HG03025 (cell line): ENCODE data around the gene TNS3.
"Not testable (repeated sequence)": the region's sequence is repeated elsewhere in the genome, so short reads cannot be mapped to it uniquely, and the experiment has no call there.

Experiments used
- ATAC-seq: cut with Tn5 transposase; IDR thresholded peaks from one replicate; pipeline ENCODE4 v1.9.1; 2021; ENCODE audit warnings: mild to moderate bottlenecking, moderate library complexity; ENCODE audit not compliant: unreplicated experiment, low FRiP score

The TNS3 gene

DNA sequence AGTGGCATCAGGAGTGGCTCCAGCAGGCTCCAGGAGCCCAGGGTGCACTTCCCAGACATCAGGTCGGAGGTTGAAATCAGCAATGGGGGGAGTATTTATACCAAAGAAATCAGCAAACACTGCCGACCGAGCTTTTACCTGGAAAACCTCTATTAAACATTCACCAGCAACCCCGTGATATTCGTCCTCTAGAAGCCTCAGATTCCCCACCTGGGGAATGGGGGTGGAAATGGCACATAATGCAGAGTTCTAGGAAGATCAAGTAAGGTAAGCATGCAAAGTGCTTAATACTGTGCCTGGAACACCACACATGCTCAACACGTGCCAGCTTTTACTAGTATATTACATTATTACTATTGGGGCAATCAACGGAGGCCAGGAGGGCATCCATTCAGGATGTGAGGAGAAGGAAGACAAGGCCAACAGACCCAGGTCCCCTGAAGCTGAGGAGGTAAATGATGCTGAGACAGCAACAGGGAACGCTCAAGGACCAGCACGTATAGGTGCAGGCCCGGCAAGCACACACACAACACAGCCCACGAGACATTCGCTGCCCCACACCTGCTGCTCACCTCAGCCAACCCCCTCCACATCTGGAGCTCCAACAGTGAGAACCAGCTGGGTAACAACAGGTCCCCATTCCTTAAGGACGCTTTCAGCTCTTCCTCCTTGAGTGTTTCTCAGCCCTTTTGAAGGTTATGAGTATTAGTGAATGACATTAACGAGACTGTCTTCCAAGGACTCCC lies 125.5 kb downstream of the TNS3 start:
- ATAC-seq = no peak

DNA sequence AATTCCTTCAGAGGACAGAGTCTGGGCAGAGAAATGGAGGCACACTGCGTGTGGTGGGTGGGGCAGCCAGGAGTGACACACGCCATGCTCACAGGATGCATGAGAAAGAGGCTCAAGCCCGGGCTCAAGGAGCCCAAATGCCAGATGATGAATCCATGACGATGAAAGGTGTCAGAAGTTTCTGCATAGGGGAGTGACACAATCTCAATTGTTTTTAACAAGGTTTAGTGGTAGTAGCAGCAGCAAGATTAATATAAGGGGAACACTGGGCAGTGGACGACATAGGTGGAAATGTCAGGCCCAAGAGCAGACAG lies 126.1 kb downstream of the TNS3 start:
- ATAC-seq = no peak

DNA sequence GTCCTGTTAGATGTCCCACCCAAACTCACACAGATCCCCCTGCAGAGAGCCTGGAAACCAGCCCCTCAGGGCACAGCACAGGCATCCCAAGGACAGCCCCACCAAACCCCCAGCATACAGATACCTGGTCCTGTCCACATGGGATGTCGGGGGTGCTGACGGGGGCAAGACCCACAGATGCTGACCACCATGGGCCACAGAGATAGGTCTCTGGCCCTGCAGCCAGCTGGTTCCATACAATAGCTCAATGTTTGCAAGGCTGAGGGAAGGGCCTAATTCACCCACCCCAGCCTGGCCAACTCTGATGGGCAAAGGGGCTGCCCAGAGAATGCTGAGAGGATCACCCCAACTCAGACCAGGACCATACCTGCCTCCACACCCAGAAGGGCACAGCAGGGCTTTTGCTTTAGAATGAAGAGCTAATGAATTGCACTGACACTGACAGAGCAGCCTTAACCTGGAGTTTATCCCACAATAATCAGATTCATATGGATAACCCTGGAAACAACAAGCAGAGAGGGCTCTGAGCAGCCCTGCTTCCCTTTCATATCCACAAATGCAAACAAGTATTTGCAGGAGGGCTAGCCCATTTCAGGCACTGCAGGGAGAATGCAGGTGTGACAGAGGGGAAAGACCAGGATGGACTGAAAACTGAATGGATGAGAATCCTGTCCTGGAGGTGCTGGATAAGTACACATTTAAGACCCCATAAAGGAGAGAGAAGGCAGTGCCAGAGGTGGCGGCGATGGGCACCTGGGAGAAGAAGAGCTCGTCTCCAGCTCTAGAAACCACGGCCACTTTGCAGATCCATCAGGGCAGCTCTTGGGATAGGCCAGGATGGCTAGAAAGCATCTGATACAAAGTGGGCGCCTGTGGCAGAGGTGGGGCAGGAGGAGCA lies 126.7 kb downstream of the TNS3 start:
- ATAC-seq = no peak

DNA sequence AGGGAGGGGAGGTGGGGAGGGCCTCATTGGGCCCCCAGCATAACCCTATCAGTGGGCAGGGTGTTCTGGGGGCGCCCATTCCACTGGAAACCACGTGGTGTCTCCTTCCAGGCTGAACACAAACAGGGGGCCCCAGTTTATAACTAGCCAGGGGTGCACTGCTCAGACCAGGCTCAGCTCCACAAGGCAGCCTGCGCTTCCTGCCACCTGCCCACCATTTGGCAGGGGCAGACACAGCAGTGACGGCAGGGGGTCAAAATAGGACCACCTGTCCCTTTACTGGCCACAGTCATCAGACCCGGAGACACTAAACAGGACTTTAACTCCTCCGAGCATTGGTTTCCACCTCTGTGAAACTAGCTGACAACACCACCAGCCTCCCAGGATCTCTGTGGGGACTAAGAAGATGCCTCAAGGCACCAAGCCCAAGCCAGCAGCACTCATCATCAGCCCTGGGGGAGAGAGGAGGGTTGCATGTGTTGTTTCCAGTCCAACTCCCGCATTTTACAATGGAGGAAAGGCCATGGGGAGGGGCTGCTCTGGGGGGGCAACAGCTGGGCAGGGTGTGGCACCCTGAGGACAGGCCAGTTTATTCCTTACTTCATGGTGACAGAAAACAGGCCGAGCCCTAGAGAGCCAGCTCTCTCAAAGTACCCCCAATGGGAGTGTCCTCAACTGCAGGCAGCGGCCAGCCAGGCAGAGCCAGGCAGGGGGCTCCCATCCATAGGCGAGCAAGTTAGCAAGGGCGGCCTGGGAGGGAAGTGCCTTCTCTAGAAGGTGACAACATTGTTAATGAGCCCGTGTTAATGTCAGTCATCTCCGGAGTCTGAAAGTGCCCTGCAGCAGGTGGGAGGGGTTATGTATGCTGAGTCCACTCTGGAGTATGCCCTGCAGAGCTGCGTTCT lies 127.6 kb downstream of the TNS3 start:
- ATAC-seq = no peak

DNA sequence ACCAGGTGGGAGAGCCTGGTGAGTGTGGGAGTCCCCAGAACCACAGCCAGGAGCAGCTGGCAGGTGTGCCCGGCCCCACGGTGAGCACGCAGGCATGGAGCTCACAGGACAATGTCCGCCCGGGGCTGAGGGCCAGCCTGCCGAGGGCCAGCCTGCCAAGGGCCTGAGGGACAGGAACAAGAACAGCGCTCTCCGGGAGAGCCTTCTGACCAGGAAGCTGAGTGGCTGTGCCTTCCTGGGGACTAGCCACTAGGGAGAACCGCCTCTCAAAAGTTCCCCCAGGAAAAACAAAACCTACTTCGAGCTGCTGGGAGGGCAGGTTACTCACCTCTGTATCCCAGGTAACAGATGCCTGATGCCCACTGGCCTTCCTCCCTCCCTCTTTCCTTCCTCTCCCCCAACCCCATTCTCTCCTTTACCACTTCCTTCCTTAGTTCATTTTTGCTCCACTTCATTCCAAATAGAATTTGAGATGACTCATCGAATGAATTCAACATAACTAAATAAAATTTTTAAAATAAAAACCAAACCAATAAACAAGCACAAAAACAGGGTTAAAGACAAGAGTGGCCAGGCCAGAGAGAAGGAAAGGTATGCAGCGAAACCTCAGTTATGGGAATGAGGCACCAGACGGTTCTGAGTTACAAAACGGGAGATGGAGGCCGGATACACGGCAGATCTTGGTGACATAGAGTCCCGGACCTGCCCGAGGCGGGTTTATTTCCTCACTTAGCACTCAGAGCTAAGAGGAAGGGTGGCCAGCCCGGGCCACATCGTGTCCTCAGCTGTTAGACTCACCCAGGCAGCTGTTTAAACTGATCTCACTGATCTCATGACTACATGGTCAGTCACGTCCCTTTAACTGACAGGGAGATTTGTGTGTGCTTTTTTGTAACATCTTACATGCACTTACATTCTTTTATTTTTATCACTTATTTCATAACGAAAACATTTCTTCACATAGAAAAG lies 128.5 kb downstream of the TNS3 start:
- no peak for ATAC-seq

DNA sequence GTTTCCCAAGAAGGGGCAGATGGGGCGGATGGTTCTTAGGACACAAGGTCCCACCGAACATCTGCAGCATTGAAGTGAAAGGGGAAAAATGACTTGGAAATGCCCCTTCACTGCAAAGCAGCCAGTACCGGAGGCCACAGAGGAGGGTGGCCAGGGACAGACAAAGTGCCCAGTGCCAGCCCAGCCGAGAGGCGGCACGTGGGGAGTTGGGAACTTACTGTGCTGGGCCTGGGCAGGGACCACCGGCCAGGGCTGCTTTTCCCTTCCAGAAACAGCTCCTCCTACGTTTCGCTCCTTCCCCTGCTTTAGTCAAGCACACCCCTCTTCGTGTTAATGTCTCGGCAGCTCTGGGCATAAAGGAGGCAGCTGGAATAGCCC lies 129.2 kb downstream of the TNS3 start:
- ATAC-seq = no peak

DNA sequence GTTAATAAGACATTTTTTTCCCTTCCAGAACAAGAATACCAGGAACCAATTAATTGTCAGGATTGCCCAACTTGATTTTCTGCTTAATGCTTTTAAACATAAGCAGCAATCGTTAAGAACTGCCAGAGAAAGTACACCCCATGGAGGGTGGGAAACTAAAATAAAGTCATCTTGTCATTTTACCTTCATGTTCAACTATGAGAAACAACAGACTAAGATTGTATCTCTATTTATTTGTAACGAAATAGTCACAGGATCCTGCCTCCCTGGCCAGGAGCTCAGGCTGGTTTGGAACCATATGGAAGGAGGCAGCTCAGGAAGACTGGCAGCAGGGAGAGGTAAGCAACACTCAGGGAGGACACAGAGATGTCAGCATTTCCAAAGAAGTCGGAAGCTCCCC lies 129.6 kb downstream of the TNS3 start:
- no peak for ATAC-seq

DNA sequence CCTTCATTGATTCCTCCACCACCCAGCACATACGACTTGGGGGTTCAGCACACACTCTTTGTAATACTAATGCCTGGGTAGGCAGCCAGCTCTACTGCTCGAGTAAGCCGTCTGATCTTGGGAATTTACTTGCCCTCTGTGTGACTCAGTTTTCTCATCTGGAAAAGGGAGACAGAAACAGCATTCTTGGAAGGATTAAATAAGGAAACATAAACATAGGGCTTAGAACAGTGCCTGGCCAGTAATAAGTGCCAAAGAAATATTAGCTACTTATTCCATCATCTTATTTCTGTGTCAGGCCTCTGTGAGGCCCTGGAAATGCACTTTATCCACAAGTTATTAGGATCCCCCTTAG lies 130.1 kb downstream of the TNS3 start:
- no peak for ATAC-seq

DNA sequence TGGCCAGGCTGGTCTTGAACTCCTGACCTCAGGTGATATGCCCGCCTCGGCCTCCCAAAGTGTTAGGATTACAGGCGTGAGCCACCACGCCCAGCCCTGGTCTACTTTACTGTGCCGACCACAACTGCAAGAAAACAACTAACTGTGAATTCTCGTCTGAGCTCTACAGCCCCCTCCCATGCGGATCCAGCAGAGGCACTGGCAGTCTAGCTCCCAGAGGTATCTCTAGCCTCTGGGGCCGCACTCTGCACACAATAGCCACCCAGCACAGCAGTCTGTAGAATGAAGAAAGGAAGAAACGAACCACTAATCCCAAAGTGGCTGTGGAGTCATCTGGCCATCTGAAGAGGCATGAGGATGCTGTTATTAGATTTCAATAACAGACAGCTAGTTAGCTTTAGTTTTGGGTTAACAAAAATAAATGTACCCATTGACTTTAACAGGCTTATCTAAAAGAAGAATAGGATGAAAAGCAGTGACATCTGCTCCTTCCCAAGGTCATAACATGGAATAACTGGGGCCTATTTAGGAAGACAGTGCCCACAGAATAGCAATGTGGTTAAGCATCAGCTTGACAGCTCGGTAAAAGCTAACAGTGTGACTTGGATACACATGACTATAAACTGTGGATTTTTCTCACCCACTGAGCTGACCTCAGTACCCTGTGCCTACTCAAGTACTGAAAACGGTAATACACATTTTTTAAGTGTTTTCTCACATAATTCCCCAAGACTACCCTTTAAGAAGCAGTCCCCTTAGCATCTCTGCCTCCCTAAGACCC lies 131.9 kb downstream of the TNS3 start:
- no peak for ATAC-seq

DNA sequence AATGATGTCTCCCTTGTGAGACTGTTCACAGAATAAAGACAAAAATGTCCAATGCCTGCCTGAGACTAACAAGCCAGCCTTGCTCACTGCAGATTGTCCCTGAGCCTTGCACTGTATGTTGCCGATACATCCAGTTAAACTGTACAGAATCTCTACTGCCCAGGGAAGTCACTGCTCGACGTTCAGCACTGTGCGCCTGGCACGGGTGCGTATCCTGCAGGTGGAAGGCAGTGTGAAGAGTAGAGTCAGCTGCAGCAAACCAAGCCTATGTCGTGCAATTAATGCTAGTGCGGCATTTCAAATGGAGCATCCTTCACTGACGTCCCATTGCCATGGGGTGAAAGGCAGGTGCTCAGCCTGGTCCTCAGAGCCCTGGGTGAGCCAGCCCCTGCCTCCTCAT lies 132.9 kb downstream of the TNS3 start:
- ATAC-seq = no peak

DNA sequence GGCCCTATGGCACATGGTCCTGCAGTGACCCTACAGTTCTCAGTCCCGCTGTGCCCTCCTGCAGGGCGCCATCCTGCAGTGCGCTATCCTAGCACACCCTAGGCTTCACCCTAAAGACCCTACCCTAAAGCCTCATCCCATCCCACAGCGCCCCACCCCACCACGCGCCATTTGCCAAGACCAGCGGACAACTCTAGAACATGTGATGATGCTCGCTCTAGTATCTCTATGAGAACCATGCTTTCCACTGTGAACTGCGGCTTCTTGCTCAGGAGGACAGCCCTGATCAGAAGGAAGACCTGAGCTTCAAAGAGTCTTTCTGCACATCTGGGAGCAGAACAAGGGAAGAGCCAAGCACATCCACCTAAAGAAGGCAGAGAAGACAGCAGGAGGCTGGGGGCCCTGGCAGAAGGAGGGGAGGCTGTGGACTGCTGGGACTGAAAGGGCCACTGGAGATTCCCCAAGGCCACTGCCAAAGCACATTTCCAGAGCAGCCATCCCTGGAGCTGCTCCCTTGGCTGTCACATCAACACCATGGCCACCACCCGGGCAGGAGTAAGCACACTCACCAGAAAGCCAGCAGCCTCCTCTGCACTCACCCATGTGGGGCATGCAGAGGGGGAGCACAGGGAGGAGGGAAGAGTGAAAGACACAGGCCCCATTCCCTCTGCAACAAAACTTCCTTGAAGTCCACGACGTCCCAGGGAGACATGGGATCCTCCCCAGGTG lies 134.1 kb downstream of the TNS3 start:
- ATAC-seq = no peak

DNA sequence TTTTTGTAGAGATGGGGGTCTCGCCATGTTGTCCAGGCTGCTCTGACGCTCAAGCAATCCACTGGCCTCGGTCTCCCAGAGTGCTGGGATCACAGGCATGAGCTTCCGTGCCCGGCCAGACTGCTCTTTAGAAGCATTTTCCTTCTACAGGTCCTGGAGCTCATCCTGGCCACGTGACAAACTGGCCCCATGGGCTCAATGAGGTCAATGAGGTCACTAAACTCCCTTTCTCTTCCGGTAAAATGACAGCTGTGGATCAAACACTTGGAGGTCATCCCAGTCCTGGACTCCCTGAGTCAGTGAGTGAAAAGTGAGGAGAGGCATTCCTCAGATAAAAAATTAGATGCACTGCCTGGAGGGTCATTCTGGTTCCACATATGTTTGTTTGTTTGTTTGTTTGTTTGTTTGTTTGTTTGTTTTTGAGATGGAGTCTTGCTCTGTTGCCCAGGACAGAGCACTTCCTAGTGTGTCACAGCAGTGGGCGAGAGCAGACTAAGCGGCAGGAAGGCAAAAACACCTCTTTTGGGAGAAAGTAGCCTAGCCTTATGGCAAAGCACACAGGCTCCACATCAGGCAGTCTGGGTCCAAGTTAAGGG lies 134.9 kb downstream of the TNS3 start:
- ATAC-seq = no peak

DNA sequence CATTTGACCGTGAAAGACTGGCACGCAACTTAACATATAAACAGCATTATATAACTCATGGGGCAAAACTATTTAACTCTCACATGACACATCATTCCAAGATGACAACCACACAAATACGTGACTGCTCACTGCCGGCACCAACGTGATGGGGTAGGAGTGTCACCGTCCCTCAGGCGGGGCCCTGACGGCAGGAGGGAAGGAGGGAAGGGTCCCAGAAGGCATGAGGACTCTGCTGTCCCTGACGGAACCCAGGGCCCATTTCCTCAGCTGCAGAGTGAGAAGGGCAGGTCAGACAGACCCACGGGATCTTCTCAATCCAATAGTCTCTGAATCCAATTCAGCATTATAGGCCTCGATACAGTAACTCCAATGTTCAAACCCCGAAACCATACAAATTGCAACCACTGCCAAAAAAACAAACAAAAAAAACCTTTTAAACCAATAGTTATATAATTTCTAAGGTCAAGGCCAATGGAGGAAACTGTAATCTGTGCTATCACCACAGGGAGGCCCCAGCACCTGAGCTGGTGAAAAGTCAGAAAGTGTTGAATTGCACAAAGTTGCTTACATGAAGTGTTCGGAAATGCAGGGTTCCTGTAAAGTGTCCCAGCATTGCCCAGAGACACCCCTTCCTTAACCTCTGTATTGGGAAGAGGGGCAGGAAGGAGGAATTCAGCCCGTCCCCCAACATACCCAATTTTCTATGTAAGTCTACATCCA lies 137.4 kb downstream of the TNS3 start:
- ATAC-seq = no peak

DNA sequence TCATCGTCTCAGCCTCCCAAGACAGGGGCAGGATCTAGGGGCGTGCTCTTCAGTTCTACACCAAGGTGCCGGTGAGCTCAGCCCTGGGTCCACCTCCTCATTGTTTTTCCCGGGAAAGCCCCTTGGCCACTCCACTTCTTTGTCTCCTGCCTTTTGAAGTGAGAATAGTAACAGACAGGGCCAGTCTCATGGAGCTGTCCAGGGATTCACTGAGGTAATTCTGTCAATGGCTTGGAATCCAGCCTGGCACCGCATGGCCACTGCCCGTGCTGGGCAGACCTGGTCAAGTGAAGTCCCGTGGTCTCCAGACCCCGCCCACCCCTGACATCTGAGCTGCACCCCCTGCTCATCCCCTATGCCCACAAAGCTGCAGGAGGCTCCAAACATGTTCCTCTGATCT lies 138.9 kb downstream of the TNS3 start:
- no peak for ATAC-seq

DNA sequence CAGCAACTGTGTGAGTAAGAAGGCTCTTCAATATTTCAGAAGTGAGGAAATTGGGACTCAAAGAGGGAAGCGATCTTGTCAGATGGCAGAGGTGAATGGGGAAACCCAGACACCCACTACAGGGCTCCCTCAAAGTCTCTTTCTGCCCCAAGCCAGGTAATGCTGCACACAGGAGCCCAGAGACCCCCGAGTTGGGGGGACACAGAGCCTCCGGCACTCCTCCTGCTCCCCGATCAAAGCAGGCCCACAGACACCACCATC lies 139.4 kb downstream of the TNS3 start:
- ATAC-seq = no peak

DNA sequence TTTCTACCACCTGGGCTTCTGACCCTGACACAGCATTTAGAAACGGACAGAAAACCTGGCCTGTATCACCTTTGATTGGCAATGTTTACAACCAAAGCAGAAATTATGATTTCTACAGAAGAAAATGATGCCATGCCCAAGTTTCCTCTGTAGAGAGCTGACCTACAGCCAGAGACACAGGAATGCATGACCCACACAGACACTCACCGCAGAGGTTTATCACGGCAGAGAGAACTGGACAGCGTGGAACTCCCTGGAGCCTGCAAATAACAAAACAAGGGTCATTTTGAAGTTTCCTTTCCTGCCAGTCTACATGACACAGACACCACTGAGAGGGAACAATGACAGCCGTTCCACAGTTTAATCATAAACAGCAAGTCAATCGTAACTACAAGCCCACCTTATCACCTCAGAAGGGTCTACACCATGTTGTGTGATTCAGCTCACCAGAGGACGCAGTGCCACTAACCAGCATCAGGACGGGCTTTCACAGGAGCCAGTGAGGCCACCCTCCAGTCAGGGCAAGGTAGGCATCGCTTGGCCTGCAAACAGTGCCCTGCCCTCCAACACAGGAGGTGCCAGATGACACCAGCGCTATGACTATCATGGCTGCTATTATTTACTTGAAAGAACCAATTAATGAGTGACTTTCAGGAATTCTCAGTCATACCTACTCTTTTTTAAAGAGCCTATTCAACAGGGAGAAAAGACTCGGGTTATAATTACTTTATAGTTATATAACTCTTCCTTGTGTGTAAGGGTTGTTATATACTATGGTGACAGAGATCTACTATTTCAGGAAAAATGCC lies 139.9 kb downstream of the TNS3 start:
- no peak for ATAC-seq

DNA sequence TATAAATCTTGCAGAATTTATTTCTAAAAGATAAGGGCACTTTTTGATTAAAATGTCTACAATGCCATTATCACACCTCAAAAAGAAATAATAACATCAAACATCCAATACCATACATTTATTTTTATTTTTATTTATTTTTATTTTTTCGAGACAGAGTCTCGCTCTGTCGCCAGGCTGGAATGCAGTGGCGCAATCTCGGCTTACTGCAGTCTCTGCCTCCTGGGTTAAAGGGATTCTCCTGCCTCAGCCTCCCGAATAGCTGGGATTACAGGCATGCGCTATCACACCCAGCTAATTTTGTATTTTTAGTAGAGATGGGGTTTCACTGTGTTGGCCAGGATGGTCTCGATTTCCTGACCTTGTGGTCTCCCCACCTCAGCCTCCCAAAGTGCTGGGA lies 140.9 kb downstream of the TNS3 start:
- ATAC-seq = not testable (repeated sequence)
